HEK293 (cell line): ENCODE measurements around the gene CTNNA2.

Source experiments
- CTCF ChIA-PET: fragments of 350-600 bp; formaldehyde crosslinking; extraction: SDS; loops from one replicate; lab custom pipeline; 2021; ENCODE audit warnings: antibody characterized with exemption; lab: Yijun Ruan, JAX
- POLR2A ChIA-PET: fragments of 300-600 bp; formaldehyde crosslinking; extraction: SDS; loops from one replicate; lab custom pipeline; 2020; ENCODE audit warnings: antibody characterized with exemption, inconsistent platforms; lab: Yijun Ruan, JAX
- H3K27ac ChIP-seq: fragments of 200-500 bp; sonication (Bioruptor generic); 2 replicates; pipeline ENCODE4 v1.5.1; 2014; ENCODE audit warnings: low read depth, low read length, control low read depth, inconsistent platforms; ENCODE audit errors: extremely low read depth
- H3K36me3 ChIP-seq, 2 experiments: fragments of 200-500 bp in 1 of 2; sonication (Bioruptor generic) in 1 of 2; 1 replicate in 1 of 2; 2 replicates in 1 of 2; pipeline ENCODE4 v1.5.1; 2014 to 2017; ENCODE audit warnings: inconsistent platforms in 2 of 2, low read length in 2 of 2; ENCODE audit not compliant: control insufficient read depth in 2 of 2, insufficient read depth in 1 of 2
- H3K4me1 ChIP-seq: fragments of 200-500 bp; sonication (Bioruptor generic); 2 replicates; pipeline ENCODE4 v1.5.1; 2014; ENCODE audit warnings: mild to moderate bottlenecking, low read length, inconsistent platforms; ENCODE audit not compliant: control insufficient read depth, insufficient read depth
- H3K4me3 ChIP-seq: 2 replicates; pipeline ENCODE4 v1.5.1; 2011; ENCODE audit warnings: low read depth, mild to moderate bottlenecking, control low read depth, low read length, moderate library complexity
- H3K9me3 ChIP-seq: fragments of 200-500 bp; sonication (Bioruptor generic); 2 replicates; pipeline ENCODE4 v1.5.1; 2014; ENCODE audit warnings: low read depth, low read length, inconsistent platforms; ENCODE audit not compliant: control insufficient read depth, insufficient read depth
- KLF9 ChIP-seq: fragments of 450-650 bp; formaldehyde crosslinking; IDR thresholded peaks from 2 replicates; pipeline ENCODE4 v1.5.1; 2016; ENCODE audit warnings: missing biosample characterization, missing genetic modification characterization, low read depth
- PATZ1 ChIP-seq: fragments of 450-650 bp; formaldehyde crosslinking; IDR thresholded peaks from 2 replicates; pipeline ENCODE4 v1.5.1; 2016; ENCODE audit warnings: missing biosample characterization, missing genetic modification characterization
- SCRT1 ChIP-seq: fragments of 450-650 bp; formaldehyde crosslinking; IDR thresholded peaks from 2 replicates; pipeline ENCODE4 v1.5.1; 2016; ENCODE audit warnings: missing biosample characterization, missing genetic modification characterization, borderline replicate concordance
- ZNF155 ChIP-seq: fragments of 450-650 bp; formaldehyde crosslinking; IDR thresholded peaks from 2 replicates; pipeline ENCODE4 v1.5.1; 2016; ENCODE audit warnings: missing biosample characterization, missing genetic modification characterization
- ZNF223 ChIP-seq: fragments of 450-650 bp; formaldehyde crosslinking; IDR thresholded peaks from 2 replicates; pipeline ENCODE4 v1.5.1; 2016; ENCODE audit warnings: missing biosample characterization, missing genetic modification characterization
- ZNF274 ChIP-seq, 2 experiments: fragments of 200-500 bp in 1 of 2; fragments of 450-650 bp in 1 of 2; sonication (Bioruptor generic) in 1 of 2; formaldehyde crosslinking in 1 of 2; IDR thresholded peaks; 2 replicates each; pipeline versions ENCODE4 v1.5.1 to v1.6.1; 2014 to 2016; ENCODE audit warnings: borderline replicate concordance in 1 of 2, inconsistent platforms in 1 of 2, low read length in 1 of 2, missing biosample characterization in 1 of 2, missing genetic modification characterization in 1 of 2
- ZNF350 ChIP-seq: fragments of 450-650 bp; formaldehyde crosslinking; IDR thresholded peaks from 2 replicates; pipeline ENCODE4 v1.5.0; 2017; ENCODE audit warnings: missing biosample characterization, mild to moderate bottlenecking, missing genetic modification characterization
- ZNF398 ChIP-seq: fragments of 450-650 bp; formaldehyde crosslinking; IDR thresholded peaks from 2 replicates; pipeline ENCODE4 v1.5.1; 2017; ENCODE audit warnings: missing biosample characterization, missing genetic modification characterization
- ZNF510 ChIP-seq: fragments of 450-650 bp; formaldehyde crosslinking; IDR thresholded peaks from 2 replicates; pipeline ENCODE4 v1.5.1; 2018; ENCODE audit warnings: mild to moderate bottlenecking, missing genetic modification characterization, missing biosample characterization; ENCODE audit not compliant: insufficient replicate concordance
- ZNF514 ChIP-seq: fragments of 450-650 bp; formaldehyde crosslinking; IDR thresholded peaks from 2 replicates; pipeline ENCODE4 v1.5.1; 2016; ENCODE audit warnings: missing biosample characterization, missing genetic modification characterization
- ZNF585B ChIP-seq: fragments of 450-650 bp; formaldehyde crosslinking; IDR thresholded peaks from 2 replicates; pipeline ENCODE4 v1.5.1; 2016; ENCODE audit warnings: missing biosample characterization, missing genetic modification characterization
- ZNF654 ChIP-seq: fragments of 450-650 bp; formaldehyde crosslinking; IDR thresholded peaks from 2 replicates; pipeline ENCODE4 v1.5.1; 2016; ENCODE audit warnings: low read depth, missing biosample characterization, missing genetic modification characterization
- ZSCAN18 ChIP-seq: fragments of 450-650 bp; formaldehyde crosslinking; IDR thresholded peaks from 2 replicates; pipeline ENCODE4 v1.5.1; 2016; ENCODE audit warnings: missing biosample characterization, missing genetic modification characterization
- TF ChIP-seq, protein P1 (sequence below): fragments of 450-650 bp; formaldehyde crosslinking; IDR thresholded peaks from 2 replicates; pipeline ENCODE4 v1.5.1; 2016; ENCODE audit warnings: missing biosample characterization, missing genetic modification characterization
- TF ChIP-seq, protein P2 (sequence below): fragments of 450-650 bp; formaldehyde crosslinking; IDR thresholded peaks from 2 replicates; pipeline ENCODE4 v1.5.1; 2016; ENCODE audit warnings: missing biosample characterization, missing genetic modification characterization
- TF ChIP-seq, protein P3 (sequence below): fragments of 450-650 bp; IDR thresholded peaks from 2 replicates; pipeline ENCODE4 v1.5.1; 2018; ENCODE audit warnings: missing biosample characterization, missing genetic modification characterization

CTNNA2 gene

GRCh38 chr2:80496775-80497174 is 983.9 kb downstream of the CTNNA2 start:
- ChIA-PET CTCF (interaction anchor here (4.7 kb wide), 1 partner anchor 171 kb away, joined by 135 read pairs; no protein-coding TSS in a partner anchor), POLR2A (no interaction called here)
- TF ChIP-seq ZNF514 (tag by site-specific recombination), result no peak
- no peak overlapping the region for H3K4me3 ChIP-seq
- no peaks in the 10 kb centered on the region for H3K4me1 ChIP-seq
- no peak overlapping the region for H3K27ac ChIP-seq
- H3K36me3 ChIP-seq, result no peaks in the 10 kb centered on the region
- no peaks in the 10 kb centered on the region for H3K9me3 ChIP-seq

GRCh38 chr2:80499095-80499494 is 986.2 kb downstream of the CTNNA2 start:
- ChIA-PET CTCF (interaction anchor here (0.5 to 4.7 kb wide), 31 partner anchors 9 to 429 kb away, joined by 3 to 135 read pairs (median 4); partner anchors contain the start of gene LRRTM1), POLR2A (interaction anchor here (0.7 to 1.8 kb wide), 2 partner anchors 102 to 173 kb away, joined by 3 read pairs; no protein-coding TSS in a partner anchor)

GRCh38 chr2:80501874-80502624 is 989.2 kb downstream of the CTNNA2 start:
- no peaks in the 10 kb centered on the region for H3K36me3 ChIP-seq
- no peak overlapping the region for H3K4me3 ChIP-seq
- CTCF ChIA-PET, result interaction anchor here (1.0 to 4.0 kb wide), 2 partner anchors 11 to 176 kb away, joined by 3 to 27 read pairs; no protein-coding TSS in a partner anchor
- H3K27ac ChIP-seq, result no peak overlapping the region
- no peaks in the 10 kb centered on the region for H3K4me1 ChIP-seq
- POLR2A ChIA-PET, result no interaction called here
- H3K9me3 ChIP-seq, result no peaks in the 10 kb centered on the region
- TF ChIP-seq ZNF155, result no peak
- no peak for TF ChIP-seq SCRT1 (tag by site-specific recombination)
- TF ChIP-seq ZNF223, result no peak
- TF ChIP-seq ZNF350 (tag by site-specific recombination), result no peak
- TF ChIP-seq ZNF398 (tag by site-specific recombination), result no peak
- no peak for TF ChIP-seq ZNF274 (IDR thresholded peaks at IDR 0.05; ENCODE audit: low read length)
- no peak for TF ChIP-seq ZNF274 (tag by site-specific recombination; IDR thresholded peaks at IDR 0.05; ENCODE audit: borderline replicate concordance)
- TF ChIP-seq KLF9, result no peak
- TF ChIP-seq, protein P1, sequence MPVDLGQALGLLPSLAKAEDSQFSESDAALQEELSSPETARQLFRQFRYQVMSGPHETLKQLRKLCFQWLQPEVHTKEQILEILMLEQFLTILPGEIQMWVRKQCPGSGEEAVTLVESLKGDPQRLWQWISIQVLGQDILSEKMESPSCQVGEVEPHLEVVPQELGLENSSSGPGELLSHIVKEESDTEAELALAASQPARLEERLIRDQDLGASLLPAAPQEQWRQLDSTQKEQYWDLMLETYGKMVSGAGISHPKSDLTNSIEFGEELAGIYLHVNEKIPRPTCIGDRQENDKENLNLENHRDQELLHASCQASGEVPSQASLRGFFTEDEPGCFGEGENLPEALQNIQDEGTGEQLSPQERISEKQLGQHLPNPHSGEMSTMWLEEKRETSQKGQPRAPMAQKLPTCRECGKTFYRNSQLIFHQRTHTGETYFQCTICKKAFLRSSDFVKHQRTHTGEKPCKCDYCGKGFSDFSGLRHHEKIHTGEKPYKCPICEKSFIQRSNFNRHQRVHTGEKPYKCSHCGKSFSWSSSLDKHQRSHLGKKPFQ (tag by site-specific recombination), result no peak

More at GRCh38 chr2:80499095-80499494, 986.2 kb downstream of the CTNNA2 start:
- Histone ChIP-seq H3K4me1 (no peaks in the 10 kb centered on the region), H3K9me3 (no peaks in the 10 kb centered on the region), H3K4me3 (no peak overlapping the region), H3K27ac (no peak overlapping the region), H3K36me3 (no peaks in the 10 kb centered on the region)
- TF ChIP-seq ZNF585B (tag by site-specific recombination) (no peak), PATZ1 (tag by site-specific recombination) (no peak), ZNF654 (tag by site-specific recombination) (no peak), ZNF510 (tag by site-specific recombination) (no peak), ZSCAN18 (tag by site-specific recombination) (no peak)
- TF ChIP-seq, protein P2, sequence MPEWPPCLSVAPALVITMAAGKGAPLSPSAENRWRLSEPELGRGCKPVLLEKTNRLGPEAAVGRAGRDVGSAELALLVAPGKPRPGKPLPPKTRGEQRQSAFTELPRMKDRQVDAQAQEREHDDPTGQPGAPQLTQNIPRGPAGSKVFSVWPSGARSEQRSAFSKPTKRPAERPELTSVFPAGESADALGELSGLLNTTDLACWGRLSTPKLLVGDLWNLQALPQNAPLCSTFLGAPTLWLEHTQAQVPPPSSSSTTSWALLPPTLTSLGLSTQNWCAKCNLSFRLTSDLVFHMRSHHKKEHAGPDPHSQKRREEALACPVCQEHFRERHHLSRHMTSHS, result no peak
- TF ChIP-seq, protein P3, sequence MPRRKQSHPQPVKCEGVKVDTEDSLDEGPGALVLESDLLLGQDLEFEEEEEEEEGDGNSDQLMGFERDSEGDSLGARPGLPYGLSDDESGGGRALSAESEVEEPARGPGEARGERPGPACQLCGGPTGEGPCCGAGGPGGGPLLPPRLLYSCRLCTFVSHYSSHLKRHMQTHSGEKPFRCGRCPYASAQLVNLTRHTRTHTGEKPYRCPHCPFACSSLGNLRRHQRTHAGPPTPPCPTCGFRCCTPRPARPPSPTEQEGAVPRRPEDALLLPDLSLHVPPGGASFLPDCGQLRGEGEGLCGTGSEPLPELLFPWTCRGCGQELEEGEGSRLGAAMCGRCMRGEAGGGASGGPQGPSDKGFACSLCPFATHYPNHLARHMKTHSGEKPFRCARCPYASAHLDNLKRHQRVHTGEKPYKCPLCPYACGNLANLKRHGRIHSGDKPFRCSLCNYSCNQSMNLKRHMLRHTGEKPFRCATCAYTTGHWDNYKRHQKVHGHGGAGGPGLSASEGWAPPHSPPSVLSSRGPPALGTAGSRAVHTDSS (tag by site-specific recombination), result no peak
